PC-9 (cell line): ENCODE measurements around the gene HSPA1L. TPM values are rescaled to one million over a fixed set of nuclear protein-coding genes. Genes with fewer than 3 reads are reported as not detected.

ENCODE experiments used
- BruUV-seq: library from RNA; stranded (reverse); fragments of 400-500 nt; replicated peaks from 2 replicates; lab custom pipeline; 2021; lab: Mats Ljungman, UMichigan
- CTCF ChIA-PET: fragments of 300-600 bp; sonication (Branson Sonifier 250); formaldehyde crosslinking; loops from one replicate; lab custom pipeline; 2022; ENCODE audit warnings: antibody characterized with exemption; lab: Charles Lee
- POLR2A ChIA-PET: fragments of 300-600 bp; sonication (Branson Sonifier 250); formaldehyde crosslinking; loops from one replicate; lab custom pipeline; 2022; ENCODE audit warnings: antibody characterized with exemption; ENCODE audit not compliant: unreplicated experiment; lab: Charles Lee
- DNase-seq, 2 experiments: peaks; one replicate each; pipeline versions ENCODE4 v3.0.0 to v3.0.0-alpha.2; 2015 to 2022; ENCODE audit warnings: mixed read lengths in 1 of 2
- H2AFZ ChIP-seq: fragments of 200-600 bp; sonication (generic); 2 replicates; pipeline ENCODE4 v1.8.1; 2017; ENCODE audit warnings: antibody characterized with exemption
- H3F3A ChIP-seq: fragments of 200-600 bp; sonication (generic); 2 replicates; pipeline ENCODE4 v1.8.1; 2017; ENCODE audit warnings: antibody characterized with exemption, mild to moderate bottlenecking, low read depth; ENCODE audit not compliant: insufficient read depth
- H3K27ac ChIP-seq: fragments of 200-600 bp; sonication (generic); 2 replicates; pipeline ENCODE4 v1.6.1; 2016; ENCODE audit warnings: mixed run types
- H3K27me3 ChIP-seq: fragments of 200-600 bp; sonication (generic); 2 replicates; pipeline ENCODE4 v1.6.1; 2016; ENCODE audit warnings: low read depth, mixed run types; ENCODE audit not compliant: insufficient read depth
- H3K36me3 ChIP-seq: fragments of 200-600 bp; sonication (generic); 2 replicates; pipeline ENCODE4 v1.6.1; 2016; ENCODE audit warnings: low read depth, mixed run types
- H3K4me1 ChIP-seq: fragments of 200-600 bp; sonication (generic); replicated peaks from 2 replicates; pipeline ENCODE4 v1.6.1; 2016; ENCODE audit warnings: mixed run types; ENCODE audit not compliant: insufficient read depth
- H3K4me2 ChIP-seq: fragments of 200-600 bp; sonication (generic); 2 replicates; pipeline ENCODE4 v1.6.1; 2017; ENCODE audit warnings: mixed run types
- H3K4me3 ChIP-seq: fragments of 200-600 bp; sonication (generic); 2 replicates; pipeline ENCODE4 v1.6.1; 2016; ENCODE audit warnings: mixed run types
- H3K79me2 ChIP-seq: fragments of 200-600 bp; sonication (generic); 2 replicates; pipeline ENCODE4 v1.6.1; 2017; ENCODE audit warnings: low read depth, mixed run types
- H3K9me2 ChIP-seq: fragments of 200-600 bp; sonication (generic); 2 replicates; pipeline ENCODE4 v1.8.1; 2017; ENCODE audit warnings: mild to moderate bottlenecking; ENCODE audit not compliant: insufficient read depth
- H3K9me3 ChIP-seq: fragments of 200-600 bp; sonication (generic); 2 replicates; pipeline ENCODE4 v1.8.1; 2016; ENCODE audit warnings: low read depth; ENCODE audit not compliant: insufficient read depth
- H4K20me1 ChIP-seq: fragments of 200-600 bp; sonication (generic); 2 replicates; pipeline ENCODE4 v1.8.1; 2017; ENCODE audit not compliant: insufficient read depth
- CTCF ChIP-seq: fragments of 200-600 bp; sonication (generic); conservative IDR thresholded peaks from 2 replicates; pipeline ENCODE4 v1.6.1; 2017; ENCODE audit warnings: mixed run types, antibody characterized with exemption, mild to moderate bottlenecking, moderate library complexity
- EZH2 ChIP-seq: fragments of 200-600 bp; sonication (generic); IDR thresholded peaks from 2 replicates; pipeline ENCODE4 v1.8.0; 2017; ENCODE audit warnings: antibody characterized with exemption, low read depth
- intact Hi-C: fragments of 100-400 bp; cut with micrococcal nuclease; formaldehyde crosslinking; loops from one replicate; pipeline ENCODE4 v1.10.0; 2022; ENCODE audit not compliant: unreplicated experiment
- total RNA-seq: library from RNA; stranded (reverse); gene quantifications from 2 replicates; pipeline ENCODE4 v1.2.3, GENCODE V29; 2021

Gene HSPA1L
- total RNA-seq, 1 experiment from 2014 or later, result 2.3 TPM

- Histone ChIP-seq H3K9me3 (no peaks in the 10 kb centered on the region), H3K27me3 (no peaks in the 10 kb centered on the region), H3K4me1 (peaks cover 4% of the 10 kb centered on the region; the same call in 1 of the 2 replicates), H2AFZ (no peak overlapping the region), H3K4me3 (no peak overlapping the region), H3K36me3 (0 out of 2 replicates have a peak, but pooled peaks cover 6% of the 10 kb centered on the region), H3K4me2 (no peak overlapping the region), H3F3A (peaks cover 35% of the 10 kb centered on the region), H4K20me1 (no peaks in the 10 kb centered on the region), H3K27ac (no peak overlapping the region), H3K79me2 (peaks cover 13% of the 10 kb centered on the region), H3K9me2 (no peaks in the 10 kb centered on the region)
- CTCF ChIA-PET, result no interaction called here
- no TSS peak for BruUV-seq
- no peak for DNase-seq
- POLR2A ChIA-PET, result interaction anchor here (0.7 kb wide), 2 partner anchors 14 to 70 kb away, joined by 4 to 12 read pairs; no protein-coding TSS in a partner anchor
- intact Hi-C loops, result no loop called here
- TF ChIP-seq EZH2 (no peak), CTCF (no peak)
Measured at GRCh38 chr6:31799781-31800180, 15.3 kb downstream of the HSPA1L start.

DNA sequence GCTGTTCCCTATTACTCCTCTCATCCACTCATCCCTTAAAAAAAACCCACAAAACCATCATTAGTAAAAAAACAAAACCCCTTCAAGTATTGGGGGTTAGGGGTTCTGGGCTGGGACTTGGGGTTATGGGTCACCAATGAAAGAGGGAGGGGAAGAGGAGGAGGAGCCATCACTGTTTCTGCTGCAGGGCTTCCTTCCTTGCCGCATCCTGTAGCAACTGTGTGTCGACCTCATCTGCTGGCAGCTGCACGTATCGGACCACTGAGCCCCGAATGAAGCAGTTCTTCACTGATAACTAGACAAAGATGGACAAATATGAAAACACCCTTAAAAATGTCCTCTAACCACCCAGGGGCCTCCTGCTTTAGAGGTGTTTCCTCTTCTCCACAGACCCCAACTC lies 17.5 kb downstream of the HSPA1L start:
- H3K79me2 ChIP-seq, result peaks cover 26% of the 10 kb centered on the region
- H3K4me2 ChIP-seq, result no peak overlapping the region
- no peak for DNase-seq
- H2AFZ ChIP-seq, result no peak overlapping the region
- no peaks in the 10 kb centered on the region for H3K9me2 ChIP-seq
- peaks cover 53% of the 10 kb centered on the region for H3F3A ChIP-seq
- peaks cover 18% of the 10 kb centered on the region for H3K4me1 ChIP-seq
- BruUV-seq, result no TSS peak
- H3K36me3 ChIP-seq, result peaks cover 9% of the 10 kb centered on the region; the same call in 1 of the 2 replicates
- H3K27me3 ChIP-seq, result no peaks in the 10 kb centered on the region
- CTCF ChIA-PET, result no interaction called here
- no peak for TF ChIP-seq CTCF
- TF ChIP-seq EZH2, result no peak
- no peak overlapping the region for H3K27ac ChIP-seq
- H3K9me3 ChIP-seq, result no peaks in the 10 kb centered on the region
- POLR2A ChIA-PET, result no interaction called here
- intact Hi-C loops, result loop anchor here (2.0 kb wide), 1 partner anchor 17 kb away; the partner anchor contains the start of genes HSPA1A and HSPA1L
- H4K20me1 ChIP-seq, result no peaks in the 10 kb centered on the region
- H3K4me3 ChIP-seq, result no peak overlapping the region

GRCh38 chr6:31796993-31797385 lies 18.1 kb downstream of the HSPA1L start:
- BruUV-seq, result no TSS peak
- no peaks in the 10 kb centered on the region for H4K20me1 ChIP-seq
- no peak for TF ChIP-seq CTCF
- TF ChIP-seq EZH2, result no peak
- H3F3A ChIP-seq, result peaks cover 59% of the 10 kb centered on the region
- peaks cover 32% of the 10 kb centered on the region for H3K79me2 ChIP-seq
- H3K36me3 ChIP-seq, result peaks cover 3% of the 10 kb centered on the region; the same call in 1 of the 2 replicates
- intact Hi-C loops, result loop anchor here (1.0 to 2.0 kb wide), 2 partner anchors 18 to 30 kb away; partner anchors contain the start of genes HSPA1A, HSPA1B and HSPA1L
- no peak overlapping the region for H3K4me2 ChIP-seq
- ChIA-PET CTCF (interaction anchor here (0.6 kb wide), 1 partner anchor 997 kb away, joined by 7 read pairs; no protein-coding TSS in a partner anchor), POLR2A (no interaction called here)
- H3K9me2 ChIP-seq, result no peaks in the 10 kb centered on the region
- H2AFZ ChIP-seq, result no peak overlapping the region
- no peak overlapping the region for H3K27ac ChIP-seq
- H3K27me3 ChIP-seq, result no peaks in the 10 kb centered on the region
- peaks cover 24% of the 10 kb centered on the region for H3K4me1 ChIP-seq
- no peaks in the 10 kb centered on the region for H3K9me3 ChIP-seq
- no peak for DNase-seq
- no peak overlapping the region for H3K4me3 ChIP-seq
